ENCODE measurements around the gene MAP2K5. TPM values are rescaled to one million over a fixed set of nuclear protein-coding genes. Genes with fewer than 3 reads are reported as not detected.

Gene MAP2K5
- total and polyA plus RNA-seq, 9 of the 15 experiments (the other 6 are each of a cell fraction or from before 2014, with no cell fraction given), result 0.41 to 16.5 (median 7.5) TPM

DNA sequence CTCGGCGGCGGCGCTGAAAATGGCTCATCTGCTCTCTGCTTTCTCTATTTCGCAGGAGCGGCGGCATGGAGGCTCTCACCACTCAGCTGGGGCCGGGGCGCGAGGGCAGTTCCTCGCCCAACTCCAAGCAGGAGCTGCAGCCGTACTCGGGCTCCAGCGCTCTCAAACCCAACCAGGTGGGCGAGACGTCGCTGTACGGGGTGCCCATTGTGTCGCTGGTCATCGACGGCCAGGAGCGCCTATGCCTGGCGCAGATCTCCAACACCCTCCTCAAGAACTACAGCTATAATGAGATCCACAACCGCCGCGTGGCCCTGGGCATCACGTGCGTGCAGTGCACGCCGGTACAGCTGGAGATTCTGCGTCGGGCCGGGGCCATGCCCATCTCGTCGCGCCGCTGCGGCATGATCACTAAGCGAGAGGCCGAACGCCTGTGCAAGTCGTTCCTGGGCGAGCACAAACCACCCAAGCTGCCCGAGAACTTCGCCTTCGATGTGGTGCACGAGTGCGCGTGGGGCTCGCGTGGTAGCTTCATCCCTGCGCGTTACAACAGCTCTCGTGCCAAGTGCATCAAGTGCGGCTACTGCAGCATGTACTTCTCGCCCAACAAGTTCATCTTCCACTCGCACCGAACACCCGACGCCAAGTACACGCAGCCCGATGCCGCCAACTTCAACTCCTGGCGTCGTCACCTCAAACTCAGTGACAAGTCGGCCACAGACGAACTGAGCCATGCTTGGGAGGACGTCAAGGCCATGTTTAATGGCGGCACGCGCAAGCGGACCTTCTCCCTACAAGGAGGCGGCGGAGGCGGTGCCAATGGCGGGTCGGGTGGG lies 283.6 kb downstream of the MAP2K5 start (continued):
- TF ChIP-seq POLR2AphosphoS5 (IDR thresholded peaks at IDR 0.05; ENCODE audit: control insufficient read depth, insufficient read depth, low read depth, low read length) (no peak), HMBOX1 (IDR thresholded peaks at IDR 0.05) (no peak), SAP30 (IDR thresholded peaks at IDR 0.05; ENCODE audit: borderline replicate concordance, insufficient read depth, low read depth, low read length, poor library complexity, severe bottlenecking) (no peak), MEIS2 (IDR thresholded peaks at IDR 0.05; ENCODE audit: partially characterized antibody) (no peak)

DNA sequence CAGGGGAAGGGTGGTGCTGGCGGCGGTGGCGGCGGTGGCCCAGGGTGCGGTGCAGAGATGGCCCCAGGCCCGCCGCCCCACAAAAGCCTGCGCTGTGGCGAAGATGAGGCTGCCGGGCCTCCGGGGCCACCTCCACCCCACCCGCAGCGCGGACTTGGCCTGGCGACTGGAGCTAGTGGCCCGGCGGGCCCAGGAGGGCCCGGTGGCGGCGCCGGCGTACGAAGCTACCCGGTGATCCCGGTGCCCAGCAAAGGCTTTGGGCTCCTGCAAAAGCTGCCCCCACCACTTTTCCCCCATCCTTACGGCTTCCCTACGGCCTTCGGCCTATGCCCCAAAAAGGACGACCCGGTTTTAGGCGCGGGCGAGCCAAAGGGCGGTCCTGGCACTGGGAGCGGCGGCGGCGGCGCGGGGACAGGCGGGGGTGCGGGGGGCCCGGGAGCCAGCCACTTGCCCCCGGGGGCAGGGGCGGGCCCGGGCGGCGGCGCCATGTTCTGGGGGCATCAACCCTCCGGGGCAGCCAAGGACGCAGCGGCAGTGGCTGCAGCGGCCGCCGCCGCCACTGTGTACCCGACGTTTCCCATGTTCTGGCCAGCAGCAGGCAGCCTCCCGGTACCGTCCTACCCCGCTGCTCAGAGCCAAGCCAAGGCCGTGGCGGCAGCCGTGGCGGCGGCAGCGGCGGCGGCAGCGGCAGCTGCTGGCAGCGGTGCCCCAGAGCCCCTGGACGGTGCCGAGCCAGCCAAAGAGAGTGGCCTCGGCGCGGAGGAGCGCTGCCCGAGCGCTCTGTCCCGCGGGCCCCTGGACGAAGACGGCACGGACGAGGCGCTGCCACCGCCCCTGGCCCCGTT lies 284.4 kb downstream of the MAP2K5 start:
- ChIA-PET CTCF (ENCODE audit: low intra/inter-chr PET ratio) (no interaction called here), POLR2A (no interaction called here)
- DNase-seq (ENCODE audit: extremely low read depth in 1 of 4, low spot score in 3 of 4) (no peak), FAIRE-seq (no peak), ATAC-seq (no peak)
- 97% methylated on average over 10 of the region's 88 CpGs for whole genome bisulfite sequencing (ENCODE audit: insufficient coverage, low coverage, missing lambda C conversion rate)
- Histone ChIP-seq H3K27ac (ENCODE audit: extremely low read depth, low read depth, low read length) (no peak overlapping the region), H3K4me1 (replicated peaks in 1 of 2; ENCODE audit: control insufficient read depth in 2 of 2, insufficient read depth in 2 of 2, low read length in 2 of 2) (peaks cover 0 to 30% of the 10 kb centered on the region in 2 experiments; a peak in 2 of 5 replicates), H4K20me1 (replicated peaks; ENCODE audit: control insufficient read depth, insufficient read depth, low read length) (peaks cover 6% of the 10 kb centered on the region), H3K36me3 (ENCODE audit: control insufficient read depth, insufficient read depth, low read length) (no peaks in the 10 kb centered on the region), H3K4me3 (no peak overlapping the region), H3K79me2 (ENCODE audit: control insufficient read depth, insufficient read depth, low read length) (no peaks in the 10 kb centered on the region), H3K9me3 (replicated peaks; ENCODE audit: control insufficient read depth, insufficient read depth, low read depth, low read length) (no peaks in the 10 kb centered on the region; the same call in 1 of the 2 replicates), H3K27me3 (ENCODE audit: control insufficient read depth in 2 of 2, insufficient read depth in 2 of 2, low read length in 2 of 2) (peaks cover 18 to 31% of the 10 kb centered on the region in 2 experiments; a peak in 4 of 5 replicates), H3K9me1 (ENCODE audit: control insufficient read depth, insufficient read depth, low read length) (no peaks in the 10 kb centered on the region), H3K9ac (ENCODE audit: insufficient read depth in 1 of 2, low read depth in 2 of 2, low read length in 2 of 2) (no peak overlapping the region), H2AFZ (ENCODE audit: low read depth, low read length) (no peak overlapping the region), H3K4me2 (ENCODE audit: insufficient read depth, low read length) (no peak overlapping the region)
- in situ Hi-C loops (cut with MboI), result no loop called here
- BruUV-seq (replicated peaks), result no TSS peak
- intact Hi-C loops (cut with micrococcal nuclease), result no loop called here
- TF ChIP-seq, protein P1, sequence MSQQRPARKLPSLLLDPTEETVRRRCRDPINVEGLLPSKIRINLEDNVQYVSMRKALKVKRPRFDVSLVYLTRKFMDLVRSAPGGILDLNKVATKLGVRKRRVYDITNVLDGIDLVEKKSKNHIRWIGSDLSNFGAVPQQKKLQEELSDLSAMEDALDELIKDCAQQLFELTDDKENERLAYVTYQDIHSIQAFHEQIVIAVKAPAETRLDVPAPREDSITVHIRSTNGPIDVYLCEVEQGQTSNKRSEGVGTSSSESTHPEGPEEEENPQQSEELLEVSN (IDR thresholded peaks at IDR 0.05; ENCODE audit: borderline replicate concordance in 1 of 2, extremely low read depth in 1 of 2, insufficient read depth in 1 of 2, insufficient read length in 1 of 2, low read depth in 1 of 2, low read length in 1 of 2, poor library complexity in 1 of 2, severe bottlenecking in 1 of 2), result no peak
- no peak for TF ChIP-seq TCF7 (IDR thresholded peaks at IDR 0.05; ENCODE audit: borderline replicate concordance)
- TF ChIP-seq BCOR (IDR thresholded peaks at IDR 0.05), result no peak
